ENCODE results near the gene NKTR.
"Not testable (repeated sequence)": the region's sequence is repeated elsewhere in the genome, so short reads cannot be mapped to it uniquely, and the experiment has no call there.

NKTR gene

GRCh38 chr3:42572278-42572677, 28.2 kb upstream of the NKTR start:
- TF ChIP-seq, protein P1, sequence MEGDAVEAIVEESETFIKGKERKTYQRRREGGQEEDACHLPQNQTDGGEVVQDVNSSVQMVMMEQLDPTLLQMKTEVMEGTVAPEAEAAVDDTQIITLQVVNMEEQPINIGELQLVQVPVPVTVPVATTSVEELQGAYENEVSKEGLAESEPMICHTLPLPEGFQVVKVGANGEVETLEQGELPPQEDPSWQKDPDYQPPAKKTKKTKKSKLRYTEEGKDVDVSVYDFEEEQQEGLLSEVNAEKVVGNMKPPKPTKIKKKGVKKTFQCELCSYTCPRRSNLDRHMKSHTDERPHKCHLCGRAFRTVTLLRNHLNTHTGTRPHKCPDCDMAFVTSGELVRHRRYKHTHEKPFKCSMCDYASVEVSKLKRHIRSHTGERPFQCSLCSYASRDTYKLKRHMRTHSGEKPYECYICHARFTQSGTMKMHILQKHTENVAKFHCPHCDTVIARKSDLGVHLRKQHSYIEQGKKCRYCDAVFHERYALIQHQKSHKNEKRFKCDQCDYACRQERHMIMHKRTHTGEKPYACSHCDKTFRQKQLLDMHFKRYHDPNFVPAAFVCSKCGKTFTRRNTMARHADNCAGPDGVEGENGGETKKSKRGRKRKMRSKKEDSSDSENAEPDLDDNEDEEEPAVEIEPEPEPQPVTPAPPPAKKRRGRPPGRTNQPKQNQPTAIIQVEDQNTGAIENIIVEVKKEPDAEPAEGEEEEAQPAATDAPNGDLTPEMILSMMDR (conservative IDR thresholded peaks at IDR 0.05; ENCODE audit: low read depth, low read length) = peak; percentile 67
- no peak for DNase-seq (ENCODE audit: low read depth)

DNA sequence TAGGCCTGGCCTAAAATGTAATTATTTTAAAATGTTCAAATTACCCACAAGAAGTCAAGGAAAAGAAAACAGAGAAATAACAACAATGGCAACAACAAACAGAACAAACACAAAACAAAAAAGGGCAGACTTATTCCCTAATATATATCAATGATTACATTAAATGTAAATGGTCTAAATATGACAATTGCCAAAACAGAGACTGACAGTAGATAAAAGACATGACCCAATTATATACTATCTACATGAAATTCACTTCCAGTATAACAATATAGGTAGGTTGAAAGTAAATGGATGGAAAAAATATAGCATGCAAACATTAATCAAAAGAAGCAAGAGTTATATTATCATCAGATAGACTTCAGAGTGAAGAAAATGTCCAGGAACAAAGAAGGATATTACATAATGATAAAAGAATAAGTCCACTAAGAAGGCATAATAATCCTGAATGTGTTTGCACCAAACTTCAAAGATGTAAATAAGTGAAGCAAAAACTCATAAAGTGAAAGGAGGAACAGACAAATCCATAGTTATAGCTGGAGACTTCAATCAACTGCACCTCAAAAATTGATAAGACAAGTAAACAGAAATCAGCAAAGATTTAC, 25.2 kb upstream of the NKTR start:
- H3K4me3 ChIP-seq (ENCODE audit: low read length) = no peak overlapping the region
- DNase-seq (ENCODE audit: low read depth) = no peak
- TF ChIP-seq, protein P1 (conservative IDR thresholded peaks at IDR 0.05; ENCODE audit: low read depth, low read length) = no peak

More at GRCh38 chr3:42572278-42572677, 28.2 kb upstream of the NKTR start:
- no peak overlapping the region for H3K4me3 ChIP-seq (ENCODE audit: low read length)

DNA sequence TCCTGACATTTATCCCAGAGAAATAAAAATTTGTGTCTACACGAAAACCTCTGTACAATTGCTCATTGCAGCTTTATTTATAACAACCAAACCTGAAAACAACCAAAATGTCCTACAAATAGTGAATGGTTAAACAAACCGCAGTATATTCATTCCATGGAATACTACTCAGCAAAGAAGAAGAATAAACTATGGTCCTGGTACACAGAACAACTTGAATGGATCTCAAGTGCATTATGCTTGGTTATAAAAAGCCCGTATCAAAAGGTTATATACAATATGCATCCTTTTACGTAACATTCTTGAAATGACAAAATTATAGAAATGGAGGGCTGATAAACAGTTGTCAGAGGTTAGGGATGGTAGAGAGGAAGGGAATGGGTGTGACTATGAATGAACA, 22.4 kb upstream of the NKTR start:
- TF ChIP-seq, protein P1 (conservative IDR thresholded peaks at IDR 0.05; ENCODE audit: low read depth, low read length) = no peak
- no peak for DNase-seq (ENCODE audit: low read depth)
- no peak overlapping the region for H3K4me3 ChIP-seq (ENCODE audit: low read length)

GRCh38 chr3:42579346-42579745, 21.1 kb upstream of the NKTR start:
- DNase-seq (ENCODE audit: low read depth); H3K4me3 ChIP-seq (ENCODE audit: low read length): not testable (repeated sequence)

DNA sequence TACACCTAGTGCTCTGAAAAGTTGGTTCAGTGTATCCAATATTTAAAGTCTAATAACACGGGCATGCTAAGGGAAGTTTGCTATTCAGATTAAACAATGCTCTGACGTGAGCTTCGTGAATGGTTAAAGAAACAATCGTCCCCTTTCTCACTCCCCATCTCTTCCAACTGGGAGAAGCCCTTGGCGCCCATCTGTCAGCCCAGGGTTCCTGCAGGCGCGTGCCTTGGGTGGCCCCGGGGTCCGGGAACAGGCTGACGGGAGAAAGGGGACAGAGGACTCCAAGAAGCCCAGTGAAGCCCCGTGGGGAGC, 19.1 kb upstream of the NKTR start:
- TF ChIP-seq, protein P1 (conservative IDR thresholded peaks at IDR 0.05; ENCODE audit: low read depth, low read length) = no peak
- DNase-seq (ENCODE audit: low read depth) = no peak
- peak overlapping the region; percentile 80 for H3K4me3 ChIP-seq (ENCODE audit: low read length)

DNA sequence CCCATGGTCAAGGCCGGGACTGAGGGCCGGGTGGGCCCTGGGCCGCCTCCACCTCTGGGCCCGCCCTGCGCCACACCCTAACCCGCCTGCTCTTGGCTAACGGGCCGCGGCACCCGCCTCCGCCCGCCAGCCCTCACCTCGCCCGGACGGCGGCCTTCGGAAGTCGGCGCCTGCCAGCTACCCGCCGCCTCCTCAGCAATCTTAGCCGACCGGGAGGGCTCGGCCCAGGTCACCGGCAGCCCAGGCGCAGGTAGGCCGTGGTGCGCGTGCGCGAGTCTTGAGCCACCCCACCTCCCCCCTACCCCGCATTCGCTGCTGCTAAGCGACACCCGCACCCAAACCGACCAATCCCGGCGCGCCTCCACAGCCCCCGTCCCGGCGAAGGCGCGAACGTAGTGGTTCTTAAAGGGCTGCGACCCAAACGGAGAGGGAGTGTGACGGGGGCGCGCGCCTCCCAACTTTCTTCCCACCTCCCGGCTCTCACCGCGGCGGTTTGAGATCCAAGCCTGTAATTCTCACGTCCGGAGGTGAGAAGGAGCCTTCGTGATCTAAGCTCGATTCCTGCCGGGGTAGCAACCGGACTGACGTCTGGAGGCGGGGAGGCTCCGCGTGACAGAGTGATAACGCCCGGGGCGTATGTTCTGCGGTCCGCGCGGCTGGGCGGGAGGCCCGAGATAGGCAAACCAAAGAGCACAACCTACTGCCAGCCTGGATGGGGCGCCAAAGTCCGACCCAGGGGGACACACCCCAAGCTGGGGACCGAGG, 18.6 kb upstream of the NKTR start, which contains the start of gene SEC22C:
Gene SEC22C, minus strand, starts transcription at position 259 of the 765 bp plus-strand sequence. CDS start 12,921 bp downstream, outside the sequence.
- peak; percentile 79 for DNase-seq (ENCODE audit: low read depth)
- TF ChIP-seq, protein P1 (conservative IDR thresholded peaks at IDR 0.05; ENCODE audit: low read depth, low read length) = peak; percentile 31
- peak within 1 kb of the TSS; percentile 80 for H3K4me3 ChIP-seq (ENCODE audit: low read length)

- no peak for DNase-seq (ENCODE audit: low read depth)
- TF ChIP-seq, protein P1 (conservative IDR thresholded peaks at IDR 0.05; ENCODE audit: low read depth, low read length) = no peak
These were observed 17.9 kb upstream of the NKTR start for GRCh38 chr3:42582474-42583070.

More at GRCh38 chr3:42582474-42583070, 17.9 kb upstream of the NKTR start:
- H3K4me3 ChIP-seq (ENCODE audit: low read length) = peak overlapping the region; percentile 80

Measured in retinal pigment epithelial cell (primary cell).